ENCODE data around the gene FBXL16. TPM values are rescaled to one million over a fixed set of nuclear protein-coding genes. Genes with fewer than 3 reads are reported as not detected.

Gene FBXL16, protein sequence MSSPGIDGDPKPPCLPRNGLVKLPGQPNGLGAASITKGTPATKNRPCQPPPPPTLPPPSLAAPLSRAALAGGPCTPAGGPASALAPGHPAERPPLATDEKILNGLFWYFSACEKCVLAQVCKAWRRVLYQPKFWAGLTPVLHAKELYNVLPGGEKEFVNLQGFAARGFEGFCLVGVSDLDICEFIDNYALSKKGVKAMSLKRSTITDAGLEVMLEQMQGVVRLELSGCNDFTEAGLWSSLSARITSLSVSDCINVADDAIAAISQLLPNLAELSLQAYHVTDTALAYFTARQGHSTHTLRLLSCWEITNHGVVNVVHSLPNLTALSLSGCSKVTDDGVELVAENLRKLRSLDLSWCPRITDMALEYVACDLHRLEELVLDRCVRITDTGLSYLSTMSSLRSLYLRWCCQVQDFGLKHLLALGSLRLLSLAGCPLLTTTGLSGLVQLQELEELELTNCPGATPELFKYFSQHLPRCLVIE
- total RNA-seq, result under 0.01 and 0.11 TPM in 2 replicates

DNA sequence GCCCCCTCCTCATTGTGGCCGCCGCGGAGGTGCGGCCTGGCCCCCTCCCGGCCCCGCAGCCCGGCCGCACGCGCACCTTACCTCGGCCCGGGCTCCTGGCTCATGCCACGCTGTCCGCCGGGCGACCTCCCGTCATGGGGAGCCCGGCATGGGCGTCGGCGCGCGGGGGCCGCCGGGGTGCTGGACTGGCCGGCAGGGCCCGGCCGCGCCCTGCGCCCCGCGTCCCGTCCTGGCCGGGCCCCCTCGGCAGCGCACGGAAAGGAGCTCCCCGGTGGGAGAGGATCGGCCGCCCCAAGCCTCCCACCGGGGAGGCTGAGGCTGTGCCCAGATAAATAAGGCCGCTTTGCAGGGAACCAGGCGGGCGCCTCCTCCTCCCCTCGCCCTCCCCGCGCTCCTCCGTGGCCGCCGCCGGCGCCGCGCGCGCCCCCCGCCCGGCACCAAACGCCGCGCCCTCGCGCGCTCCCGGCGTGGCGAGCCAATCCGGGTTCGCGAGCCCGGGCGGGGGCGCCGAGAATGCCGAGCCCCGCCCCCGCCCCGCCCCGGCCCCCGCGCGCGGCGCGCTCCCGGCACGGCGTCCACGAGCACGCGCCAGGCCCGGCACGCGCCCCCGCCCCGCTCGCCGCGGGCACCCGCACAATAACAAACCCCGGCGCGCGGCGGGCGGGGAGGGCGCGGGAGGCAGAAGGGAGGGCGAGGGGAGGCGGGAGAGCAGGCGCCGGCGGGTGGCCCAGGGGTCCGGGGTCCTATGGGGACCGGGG, at the start of gene FBXL16:
TSS of gene FBXL16 (minus strand) at position 371 of the 758 bp plus-strand sequence. CDS start 8,396 bp downstream, outside the sequence.

DNA sequence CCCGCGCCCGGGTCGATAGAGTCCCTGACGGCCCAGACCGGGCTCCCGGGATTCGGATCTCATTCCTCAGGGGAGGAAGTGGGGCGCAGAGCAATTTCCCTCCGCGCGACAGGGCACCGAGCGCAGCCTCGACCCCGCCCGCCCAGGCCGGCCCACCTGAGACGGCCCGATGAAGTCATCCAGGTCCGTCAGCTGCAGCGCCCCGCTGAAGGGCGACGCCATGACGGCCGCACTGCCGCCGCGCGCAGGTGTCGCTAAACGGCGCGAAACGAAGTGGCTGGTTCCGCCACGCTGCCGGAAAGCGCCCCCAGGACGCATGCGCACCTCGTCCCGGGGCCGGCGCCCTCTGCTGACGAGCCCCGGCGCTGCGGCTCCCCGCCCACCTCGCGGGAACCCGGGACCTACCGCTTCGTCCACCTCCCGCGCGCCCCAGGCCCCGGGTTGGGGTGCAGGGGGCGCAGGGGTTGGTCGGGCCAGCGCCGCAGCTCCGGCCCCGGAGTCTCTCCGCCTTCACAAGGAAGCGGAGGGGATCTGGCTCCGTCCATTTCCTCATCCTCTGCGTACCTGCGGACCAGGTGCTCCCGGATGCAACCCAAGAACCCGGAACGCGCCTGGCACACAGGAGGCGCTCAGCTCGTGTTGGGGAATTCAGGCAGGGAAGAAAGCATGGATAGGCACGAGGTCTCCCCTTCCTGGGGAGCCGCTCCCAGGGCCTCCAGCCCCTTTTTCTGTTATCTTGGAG, 35.3 kb upstream of the FBXL16 start, which contains the start of gene CIAO3:
TSS of gene CIAO3 (minus strand) at position 234 of the 742 bp plus-strand sequence. CDS start at position 222, 12 bp downstream.

DNA sequence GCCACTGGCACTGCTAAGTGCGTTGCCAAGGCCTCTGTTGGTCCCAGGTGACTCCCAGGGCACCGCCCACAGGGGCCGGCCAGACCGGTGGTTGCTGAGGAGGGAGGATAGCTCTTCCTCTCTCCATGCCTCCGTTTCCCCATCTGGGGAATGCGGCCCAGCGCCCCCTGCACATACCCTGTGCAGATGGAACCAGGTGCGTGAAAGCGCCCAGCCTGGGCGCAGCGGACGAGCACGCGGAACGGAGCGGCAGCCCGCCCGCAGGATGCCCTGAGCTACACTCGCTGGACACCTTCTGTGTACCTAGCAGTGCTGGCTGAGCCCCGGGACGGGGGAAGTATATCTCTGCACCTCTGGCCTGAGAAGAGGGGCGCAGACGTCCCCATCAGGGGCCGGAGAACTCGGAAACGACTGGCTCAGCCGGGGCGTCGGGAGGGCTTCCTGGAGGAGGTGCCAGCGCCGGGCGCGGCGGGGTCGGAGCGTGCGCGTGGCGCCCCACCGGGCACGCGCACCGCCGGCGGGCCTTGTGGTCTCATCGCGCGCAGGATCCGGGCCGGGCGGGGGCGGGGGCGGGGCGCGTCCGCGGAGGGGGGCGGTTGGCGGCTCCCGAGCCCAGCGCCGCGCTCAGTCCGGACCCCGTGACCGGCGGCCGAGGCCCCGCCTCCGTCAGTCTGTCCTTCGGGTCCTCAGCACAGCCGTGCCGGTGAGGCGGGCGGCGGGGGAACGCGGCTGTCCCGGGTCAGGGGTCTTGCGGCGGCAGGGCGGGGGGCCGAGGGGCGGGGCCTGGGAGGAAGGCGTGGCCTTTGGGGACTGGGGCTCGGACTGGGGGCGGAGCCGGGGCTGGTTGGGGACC, 21.1 kb upstream of the FBXL16 start, which contains the start of the genes CCDC78 and HAGHL:
TSS of gene CCDC78 (minus strand) at position 6 of the 853 bp plus-strand sequence. CDS start 76 bp downstream, outside the sequence.
TSS of gene HAGHL (plus strand) at position 669 of the 853 bp plus-strand sequence. CDS start 404 bp downstream, outside the sequence.

DNA sequence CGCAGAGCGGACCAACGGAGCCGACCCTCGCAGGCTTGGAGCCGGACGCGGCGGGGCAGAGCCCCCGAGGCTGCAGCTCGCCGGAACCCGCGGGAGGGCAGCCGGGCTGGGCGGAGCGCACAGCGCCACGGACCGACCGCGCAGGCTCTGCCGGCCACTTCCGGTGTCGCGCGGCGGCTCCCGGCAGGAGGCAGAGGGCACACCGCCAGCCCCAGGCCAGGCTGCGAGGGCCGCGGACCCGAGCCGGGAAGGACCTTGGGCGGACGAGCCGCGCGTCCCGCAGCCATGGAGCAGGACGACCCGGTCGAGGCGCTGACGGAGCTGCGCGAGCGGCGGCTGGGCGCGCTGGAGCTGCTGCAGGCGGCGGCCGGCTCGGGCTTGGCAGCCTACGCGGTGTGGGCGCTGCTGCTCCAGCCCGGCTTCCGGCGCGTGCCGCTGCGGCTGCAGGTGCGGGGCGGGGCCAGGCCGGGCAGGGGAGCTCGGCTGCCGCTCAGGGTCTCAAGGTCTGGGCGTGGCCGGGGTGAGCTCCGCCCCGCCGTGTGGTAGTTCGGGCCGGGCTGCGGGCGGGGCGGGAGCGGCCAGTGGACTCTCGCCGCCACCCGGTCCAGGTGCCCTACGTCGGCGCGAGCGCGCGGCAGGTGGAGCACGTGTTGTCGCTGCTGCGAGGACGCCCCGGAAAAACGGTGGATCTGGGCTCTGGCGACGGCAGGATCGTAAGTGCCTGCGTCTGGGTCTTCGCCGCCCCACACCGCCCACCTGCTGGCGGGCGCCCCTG, 15.6 kb upstream of the FBXL16 start, which contains the start of gene ANTKMT:
TSS of gene ANTKMT (plus strand) at position 157 of the 775 bp plus-strand sequence. CDS start at position 286, 129 bp downstream.

GRCh38 chr16:714558-715476, 9.2 kb upstream of the FBXL16 start, which contains the start of gene METRN:
Gene METRN, plus strand, starts transcription at chr16:715118. Its CDS starts 172 bp downstream, at chr16:715290.

DNA sequence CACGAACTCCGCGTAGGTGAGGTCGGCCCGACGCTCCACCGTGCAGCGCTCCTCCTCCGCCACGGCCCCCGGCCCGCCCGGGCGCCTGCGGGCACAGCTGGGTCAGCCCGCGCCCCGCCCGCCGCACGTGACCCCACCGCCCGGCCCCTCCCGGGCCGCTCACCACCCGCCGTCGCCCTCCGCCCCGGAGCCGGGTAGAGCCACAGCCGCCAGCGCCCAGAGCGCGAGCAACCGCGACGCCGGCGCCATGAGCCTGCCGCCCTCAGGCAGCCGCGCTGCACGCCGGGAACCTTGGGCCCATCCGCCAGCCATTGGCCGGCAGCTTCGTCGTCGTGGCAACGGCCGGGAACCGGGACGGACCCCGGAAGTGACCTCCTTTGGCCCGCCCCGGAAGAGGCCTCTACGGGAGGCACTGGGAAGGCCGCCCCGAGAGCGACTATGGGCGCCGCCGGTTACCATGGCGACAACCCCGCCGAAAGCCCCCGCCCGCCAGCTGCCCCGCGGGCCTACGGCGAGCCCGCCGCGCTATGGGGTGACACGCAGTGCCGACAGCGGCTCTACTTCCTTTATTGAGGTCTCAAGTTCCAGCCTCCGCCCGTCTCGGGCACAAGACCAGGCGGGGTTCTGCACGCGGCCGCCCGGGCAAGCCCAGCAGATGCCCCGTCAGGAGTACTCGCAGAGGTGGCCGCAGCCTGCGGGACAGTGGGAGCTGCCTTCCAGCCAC, 21.4 kb downstream of the FBXL16 start, which contains the start of gene JMJD8:
TSS of gene JMJD8 (minus strand) at position 264 of the 724 bp plus-strand sequence. CDS start at position 249, 15 bp downstream.

DNA sequence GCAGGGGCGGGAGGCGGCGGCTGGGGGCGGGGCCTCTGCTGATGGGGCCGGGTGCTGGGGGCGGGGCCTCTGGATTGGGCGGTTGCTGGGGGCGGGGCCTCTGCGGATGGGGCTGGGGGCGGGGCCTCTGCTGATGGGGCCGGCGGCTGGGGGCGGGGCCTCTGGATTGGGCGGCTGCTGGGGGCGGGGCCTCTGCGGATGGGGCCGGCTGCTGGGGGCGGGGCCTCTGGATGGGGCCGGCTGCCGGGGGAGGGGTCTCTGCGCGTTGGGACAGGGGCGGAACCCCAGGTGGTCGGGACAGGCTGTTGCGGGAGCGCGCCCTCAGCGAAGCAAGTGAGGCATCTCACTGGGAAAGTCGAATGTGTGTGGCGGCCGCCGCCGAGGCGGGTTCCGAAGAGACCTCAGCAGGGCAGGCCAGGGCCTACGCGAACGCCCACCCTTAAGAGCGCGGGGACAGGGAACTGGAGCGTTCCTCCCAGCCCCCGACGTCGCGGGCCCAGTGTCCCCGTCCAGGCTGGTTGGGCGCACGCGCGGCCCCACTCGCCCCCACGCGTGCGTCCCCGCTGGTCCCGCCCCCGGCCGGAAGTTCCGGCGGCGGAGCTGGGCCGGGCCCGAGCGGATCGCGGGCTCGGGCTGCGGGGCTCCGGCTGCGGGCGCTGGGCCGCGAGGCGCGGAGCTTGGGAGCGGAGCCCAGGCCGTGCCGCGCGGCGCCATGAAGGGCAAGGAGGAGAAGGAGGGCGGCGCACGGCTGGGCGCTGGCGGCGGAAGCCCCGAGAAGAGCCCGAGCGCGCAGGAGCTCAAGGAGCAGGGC, 25.6 kb downstream of the FBXL16 start, which contains the start of gene STUB1:
TSS of gene STUB1 (plus strand) at position 597 of the 811 bp plus-strand sequence. CDS start at position 713, 116 bp downstream.

GRCh38 chr16:674968-675883, 30.4 kb downstream of the FBXL16 start, which contains the start of gene RHBDL1:
Gene RHBDL1, plus strand, starts transcription at chr16:675671. Its CDS starts 120 bp downstream, at chr16:675791.

GRCh38 chr16:667780-668518, 37.7 kb downstream of the FBXL16 start, which contains the start of gene RHOT2:
Gene RHOT2, plus strand, starts transcription at chr16:668132. Its CDS starts 68 bp downstream, at chr16:668200.

GRCh38 chr16:648781-649589, 56.6 kb downstream of the FBXL16 start, which contains the start of gene WDR90:
Gene WDR90, plus strand, starts transcription at chr16:649365. Its CDS starts 52 bp downstream, at chr16:649417.

